SJCRH30 (cell line): ENCODE results near the gene ACTA2. TPM values are rescaled to one million over a fixed set of nuclear protein-coding genes. Genes with fewer than 3 reads are reported as not detected.
A peak's percentile ranks its signal among the peaks of the same experiment; 100 is the strongest.
"Not testable (repeated sequence)": the region's sequence is repeated elsewhere in the genome, so short reads cannot be mapped to it uniquely, and the experiment has no call there.

Source experiments
- DNase-seq, 2 experiments: peaks; one replicate each; pipeline ENCODE4 v3.0.0-alpha.2; 2015 to 2020
- H3K27ac ChIP-seq: fragments of 250-450 bp; sonication (Bioruptor Pico); 2 replicates; pipeline ENCODE4 v1.5.1; 2020; ENCODE audit warnings: mild to moderate bottlenecking, moderate library complexity
- H3K27me3 ChIP-seq: fragments of 250-450 bp; sonication (Bioruptor Pico); 2 replicates; pipeline ENCODE4 v1.5.1; 2020; ENCODE audit warnings: mild to moderate bottlenecking, moderate library complexity
- H3K36me3 ChIP-seq: fragments of 250-450 bp; sonication (Bioruptor Pico); 2 replicates; pipeline ENCODE4 v1.5.1; 2020; ENCODE audit warnings: mild to moderate bottlenecking, moderate library complexity
- H3K4me1 ChIP-seq: fragments of 250-450 bp; sonication (Bioruptor Pico); 2 replicates; pipeline ENCODE4 v1.5.1; 2020; ENCODE audit warnings: mild to moderate bottlenecking, moderate library complexity
- H3K4me3 ChIP-seq: fragments of 250-450 bp; sonication (Bioruptor Pico); 2 replicates; pipeline ENCODE4 v1.5.1; 2020; ENCODE audit warnings: mild to moderate bottlenecking, moderate library complexity
- H3K9me3 ChIP-seq: fragments of 250-450 bp; sonication (Bioruptor Pico); replicated peaks from 2 replicates; pipeline ENCODE4 v1.5.1; 2020; ENCODE audit warnings: mild to moderate bottlenecking, moderate library complexity
- total RNA-seq: library from RNA; depleted of rRNA; stranded (reverse); fragments of >200 nt; shearing (Covaris generic); gene quantifications from 2 replicates; pipeline ENCODE4 v1.2.3, GENCODE V29; 2014

ACTA2 gene
- total RNA-seq, 1 experiment from 2014 or later: 0.95 TPM

DNA sequence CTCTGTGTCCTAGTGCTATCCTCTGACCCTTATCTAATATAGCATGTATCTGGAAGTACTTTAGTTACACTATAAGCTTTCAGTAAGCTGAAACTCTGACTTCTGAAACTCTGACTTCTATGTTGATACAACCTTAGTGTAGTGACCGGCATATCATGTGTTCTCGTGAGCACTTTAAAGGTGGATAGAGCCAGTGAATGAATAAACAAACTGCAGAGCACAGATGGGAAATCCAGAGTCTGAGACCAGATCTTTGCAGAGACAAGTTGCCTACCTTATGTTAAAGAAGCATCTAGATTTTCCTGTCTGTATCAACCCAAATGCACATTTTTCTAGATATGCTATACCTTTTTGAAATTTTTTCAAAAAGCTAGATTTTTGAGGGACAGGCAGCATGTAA is 3.5 kb downstream of the ACTA2 start:
- Histone ChIP-seq H3K27me3 (no peaks in the 10 kb centered on the region), H3K4me3 (no peak overlapping the region), H3K4me1 (no peaks in the 10 kb centered on the region), H3K9me3 (no peaks in the 10 kb centered on the region), H3K27ac (no peak overlapping the region), H3K36me3 (no peaks in the 10 kb centered on the region)
- DNase-seq: no peak

- Histone ChIP-seq H3K4me3 (no peak overlapping the region), H3K4me1 (no peaks in the 10 kb centered on the region), H3K9me3 (no peaks in the 10 kb centered on the region), H3K36me3 (no peaks in the 10 kb centered on the region), H3K27ac (no peak overlapping the region), H3K27me3 (no peaks in the 10 kb centered on the region)
- no peak for DNase-seq
These were observed 5.5 kb downstream of the ACTA2 start for GRCh38 chr10:88946965-88947590.

DNA sequence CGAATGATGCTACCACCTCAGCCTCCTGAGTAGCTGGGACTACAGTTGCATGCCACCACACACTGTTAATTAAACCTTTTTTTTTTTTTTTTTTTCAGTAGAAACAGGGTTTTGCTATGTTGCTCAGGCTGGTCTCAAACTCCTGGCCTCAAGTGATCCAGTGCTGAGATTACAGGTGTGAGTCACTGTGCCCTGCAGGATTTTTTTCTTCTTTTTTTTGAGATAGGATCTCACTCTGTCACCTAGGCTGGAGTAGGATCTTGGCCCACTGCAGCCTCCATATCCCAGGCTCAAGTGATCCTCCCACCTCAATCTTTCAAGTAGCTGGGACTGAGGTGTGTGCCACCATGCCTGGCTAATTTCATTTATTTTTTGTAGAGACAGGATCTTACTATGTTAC is 6.4 kb downstream of the ACTA2 start:
- H3K36me3 ChIP-seq: no peaks in the 10 kb centered on the region
- DNase-seq: no peak
- no peaks in the 10 kb centered on the region for H3K27me3 ChIP-seq

GRCh38 chr10:88944813-88945212 is 7.8 kb downstream of the ACTA2 start:
- H3K36me3 ChIP-seq: no peaks in the 10 kb centered on the region
- no peaks in the 10 kb centered on the region for H3K9me3 ChIP-seq
- H3K27me3 ChIP-seq: no peaks in the 10 kb centered on the region
- no peak overlapping the region for H3K4me3 ChIP-seq
- no peak for DNase-seq
- no peak overlapping the region for H3K27ac ChIP-seq
- H3K4me1 ChIP-seq: no peaks in the 10 kb centered on the region

More for the DNA sequence above, 6.4 kb downstream of the ACTA2 start:
- Histone ChIP-seq H3K27ac (no peak overlapping the region), H3K4me1 (no peaks in the 10 kb centered on the region), H3K4me3 (no peak overlapping the region), H3K9me3 (no peaks in the 10 kb centered on the region)

- H3K36me3 ChIP-seq: no peaks in the 10 kb centered on the region
- DNase-seq: no peak
- H3K27me3 ChIP-seq: no peaks in the 10 kb centered on the region
- H3K27ac ChIP-seq: no peak overlapping the region
- no peak overlapping the region for H3K4me3 ChIP-seq
- H3K9me3 ChIP-seq: no peaks in the 10 kb centered on the region
- no peaks in the 10 kb centered on the region for H3K4me1 ChIP-seq
These were observed 8.8 kb downstream of the ACTA2 start for GRCh38 chr10:88943778-88944177.

- no peak overlapping the region for H3K27ac ChIP-seq
- DNase-seq: no peak
- no peaks in the 10 kb centered on the region for H3K27me3 ChIP-seq
- H3K4me3 ChIP-seq: no peak overlapping the region
- H3K9me3 ChIP-seq: no peaks in the 10 kb centered on the region
- H3K36me3 ChIP-seq: no peaks in the 10 kb centered on the region
- no peaks in the 10 kb centered on the region for H3K4me1 ChIP-seq
These were observed 11.5 kb downstream of the ACTA2 start for GRCh38 chr10:88941026-88941425.

DNA sequence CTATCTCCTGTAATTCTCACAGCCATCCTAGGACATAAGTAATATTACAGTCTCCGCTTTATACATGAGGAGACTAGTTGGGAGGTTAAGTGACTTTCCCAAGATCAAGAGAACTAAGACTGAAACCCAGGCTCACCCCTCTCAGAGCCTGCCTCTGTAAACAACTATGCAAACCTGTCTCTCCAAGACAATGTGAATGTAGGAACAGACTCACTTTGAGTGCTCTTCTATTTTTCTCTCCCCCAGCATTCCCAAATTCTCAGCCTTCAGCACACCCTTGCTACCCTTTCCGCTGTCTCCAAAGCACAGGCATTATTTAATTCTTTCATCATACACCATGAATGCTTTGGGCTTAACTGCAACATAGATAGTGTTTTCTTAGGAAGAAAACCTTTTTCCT is 13.6 kb downstream of the ACTA2 start:
- Histone ChIP-seq H3K4me3 (no peak overlapping the region), H3K36me3 (no peaks in the 10 kb centered on the region), H3K4me1 (no peaks in the 10 kb centered on the region), H3K27ac (no peak overlapping the region), H3K27me3 (no peaks in the 10 kb centered on the region), H3K9me3 (no peaks in the 10 kb centered on the region)
- no peak for DNase-seq

GRCh38 chr10:88938039-88938438 is 14.5 kb downstream of the ACTA2 start:
- no peak overlapping the region for H3K27ac ChIP-seq
- no peak for DNase-seq
- H3K9me3 ChIP-seq: no peaks in the 10 kb centered on the region
- no peak overlapping the region for H3K4me3 ChIP-seq
- no peaks in the 10 kb centered on the region for H3K4me1 ChIP-seq
- no peaks in the 10 kb centered on the region for H3K27me3 ChIP-seq
- H3K36me3 ChIP-seq: no peaks in the 10 kb centered on the region

DNA sequence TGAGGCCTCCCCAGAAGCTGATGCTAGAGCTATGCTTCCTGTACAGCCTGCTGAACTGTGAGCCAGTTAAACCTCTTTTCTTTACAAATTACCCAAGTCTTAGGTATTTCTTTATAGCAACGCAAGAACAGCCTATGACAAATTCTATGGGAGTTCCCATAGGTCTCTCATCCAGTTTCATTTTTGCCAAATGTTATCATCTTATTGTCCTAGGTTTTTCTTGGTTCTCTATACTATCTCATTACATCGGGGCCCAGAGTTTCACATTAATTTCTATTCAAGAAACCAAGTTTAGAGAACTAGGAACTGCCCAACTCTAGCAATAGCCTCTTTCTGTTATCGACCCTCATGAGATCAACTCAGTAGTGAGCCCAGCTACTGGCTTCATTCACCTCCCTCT is 15.9 kb downstream of the ACTA2 start:
- no peak overlapping the region for H3K4me3 ChIP-seq
- DNase-seq: no peak
- H3K27ac ChIP-seq: no peak overlapping the region
- H3K36me3 ChIP-seq: no peaks in the 10 kb centered on the region
- H3K4me1 ChIP-seq: no peaks in the 10 kb centered on the region
- no peaks in the 10 kb centered on the region for H3K27me3 ChIP-seq
- no peaks in the 10 kb centered on the region for H3K9me3 ChIP-seq

- H3K36me3 ChIP-seq: no peaks in the 10 kb centered on the region
- no peaks in the 10 kb centered on the region for H3K27me3 ChIP-seq
- peak; percentile 50 to 79 for DNase-seq
- H3K27ac ChIP-seq: no peak overlapping the region
- H3K4me3 ChIP-seq: peak overlapping the region; percentile 37
- H3K9me3 ChIP-seq: no peaks in the 10 kb centered on the region
- no peaks in the 10 kb centered on the region for H3K4me1 ChIP-seq
These were observed 17.5 kb downstream of the ACTA2 start for GRCh38 chr10:88934900-88935672.

GRCh38 chr10:88933564-88933963 is 19.0 kb downstream of the ACTA2 start:
- no peaks in the 10 kb centered on the region for H3K36me3 ChIP-seq
- H3K4me3 ChIP-seq: no peak overlapping the region
- no peaks in the 10 kb centered on the region for H3K9me3 ChIP-seq
- no peaks in the 10 kb centered on the region for H3K4me1 ChIP-seq
- H3K27ac ChIP-seq: no peak overlapping the region
- DNase-seq: no peak
- no peaks in the 10 kb centered on the region for H3K27me3 ChIP-seq

- no peaks in the 10 kb centered on the region for H3K9me3 ChIP-seq
- H3K27me3 ChIP-seq: no peaks in the 10 kb centered on the region
- no peak overlapping the region for H3K4me3 ChIP-seq
- no peaks in the 10 kb centered on the region for H3K4me1 ChIP-seq
- no peaks in the 10 kb centered on the region for H3K36me3 ChIP-seq
- no peak overlapping the region for H3K27ac ChIP-seq
- peak; percentile 52 to 79 for DNase-seq
These were observed 19.9 kb downstream of the ACTA2 start for GRCh38 chr10:88932539-88933256.

- H3K27ac ChIP-seq: not testable (repeated sequence)
These were observed 20.5 kb downstream of the ACTA2 start for GRCh38 chr10:88932029-88932428.

GRCh38 chr10:88931548-88931947 is 21.0 kb downstream of the ACTA2 start:
- H3K27me3 ChIP-seq: no peaks in the 10 kb centered on the region
- H3K9me3 ChIP-seq: no peaks in the 10 kb centered on the region
- H3K36me3 ChIP-seq: no peaks in the 10 kb centered on the region
- H3K4me3 ChIP-seq: no peak overlapping the region
- DNase-seq: no peak
- no peaks in the 10 kb centered on the region for H3K4me1 ChIP-seq
- no peak overlapping the region for H3K27ac ChIP-seq

More at GRCh38 chr10:88932029-88932428, 20.5 kb downstream of the ACTA2 start:
- not testable (repeated sequence) for H3K9me3 ChIP-seq, H3K27me3 ChIP-seq, H3K4me3 ChIP-seq, DNase-seq, H3K4me1 ChIP-seq, H3K36me3 ChIP-seq

DNA sequence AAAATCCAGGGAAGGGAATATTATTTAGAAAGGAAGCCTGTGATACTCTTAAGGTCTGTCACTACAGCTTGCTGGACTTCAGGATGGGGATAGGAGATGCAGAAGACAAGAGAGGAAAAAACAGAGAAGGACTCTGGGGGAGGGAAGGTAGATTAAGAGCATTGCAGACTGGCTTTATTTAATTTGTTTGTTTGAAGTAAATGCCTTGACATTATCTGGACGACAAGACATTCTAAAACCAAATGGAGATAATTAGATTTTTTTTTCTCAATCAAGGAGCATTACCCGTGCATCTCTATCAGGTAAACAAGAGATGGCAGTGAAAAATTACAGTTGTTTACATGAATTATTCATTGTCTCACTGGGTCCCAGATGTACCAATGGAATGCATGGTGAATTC is 24.3 kb downstream of the ACTA2 start:
- no peak overlapping the region for H3K4me3 ChIP-seq

More for the DNA sequence above, 24.3 kb downstream of the ACTA2 start:
- Histone ChIP-seq H3K36me3 (no peaks in the 10 kb centered on the region), H3K4me1 (no peaks in the 10 kb centered on the region), H3K27ac (no peak overlapping the region), H3K27me3 (no peaks in the 10 kb centered on the region), H3K9me3 (no peaks in the 10 kb centered on the region)
- no peak for DNase-seq
